ENCODE measurements around the gene IFT81.

IFT81 gene

GRCh38 chr12:110174373-110174996 lies 50.3 kb downstream of the IFT81 start:
- H3K36me3 ChIP-seq (ENCODE audit: control insufficient read depth in 5 of 5, insufficient read depth in 5 of 5, low read length in 5 of 5) = no peaks in the 10 kb centered on the region
- H3K4me3 ChIP-seq (ENCODE audit: low read depth in 1 of 5, low read length in 5 of 5) = no peak overlapping the region
- H3K4me1 ChIP-seq (ENCODE audit: control insufficient read depth in 5 of 5, insufficient read depth in 5 of 5, low read length in 5 of 5) = peaks cover 0 to 3% (median 0%) of the 10 kb centered on the region in 5 donors
- no peaks in the 10 kb centered on the region for H3K27me3 ChIP-seq (ENCODE audit: control insufficient read depth in 5 of 5, insufficient read depth in 4 of 5, low read length in 5 of 5)
- no peak overlapping the region for H3K9ac ChIP-seq (ENCODE audit: low read length in 5 of 5)
- no peak overlapping the region for H3K27ac ChIP-seq (ENCODE audit: low read depth, low read length)
- H3K9me3 ChIP-seq (ENCODE audit: control insufficient read depth in 5 of 5, low read length in 5 of 5) = no peaks in the 10 kb centered on the region

GRCh38 chr12:110175201-110175600 lies 51.0 kb downstream of the IFT81 start:
- Histone ChIP-seq H3K4me3 (ENCODE audit: low read depth in 1 of 5, low read length in 5 of 5) (no peak overlapping the region), H3K27me3 (ENCODE audit: control insufficient read depth in 5 of 5, insufficient read depth in 4 of 5, low read length in 5 of 5) (no peaks in the 10 kb centered on the region), H3K27ac (ENCODE audit: low read depth, low read length) (no peak overlapping the region)

GRCh38 chr12:110176745-110177144 lies 52.6 kb downstream of the IFT81 start:
- H3K9me3 ChIP-seq (ENCODE audit: control insufficient read depth in 5 of 5, low read length in 5 of 5) = no peaks in the 10 kb centered on the region
- no peak overlapping the region for H3K27ac ChIP-seq (ENCODE audit: low read depth, low read length)
- H3K27me3 ChIP-seq (ENCODE audit: control insufficient read depth in 5 of 5, insufficient read depth in 4 of 5, low read length in 5 of 5) = no peaks in the 10 kb centered on the region
- H3K9ac ChIP-seq (ENCODE audit: low read length in 5 of 5) = no peak overlapping the region
- H3K4me1 ChIP-seq (ENCODE audit: control insufficient read depth in 5 of 5, insufficient read depth in 5 of 5, low read length in 5 of 5) = peaks cover 0 to 3% (median 0%) of the 10 kb centered on the region in 5 donors
- peaks cover 0 to under 1% (median 0%) of the 10 kb centered on the region in 5 donors for H3K36me3 ChIP-seq (ENCODE audit: control insufficient read depth in 5 of 5, insufficient read depth in 5 of 5, low read length in 5 of 5)
- no peak overlapping the region for H3K4me3 ChIP-seq (ENCODE audit: low read depth in 1 of 5, low read length in 5 of 5)

More at GRCh38 chr12:110175201-110175600, 51.0 kb downstream of the IFT81 start:
- Histone ChIP-seq H3K36me3 (ENCODE audit: control insufficient read depth in 5 of 5, insufficient read depth in 5 of 5, low read length in 5 of 5) (no peaks in the 10 kb centered on the region), H3K9ac (ENCODE audit: low read length in 5 of 5) (no peak overlapping the region), H3K4me1 (ENCODE audit: control insufficient read depth in 5 of 5, insufficient read depth in 5 of 5, low read length in 5 of 5) (peaks cover 0 to 3% (median 0%) of the 10 kb centered on the region in 5 donors), H3K9me3 (ENCODE audit: control insufficient read depth in 5 of 5, low read length in 5 of 5) (no peaks in the 10 kb centered on the region)

- Histone ChIP-seq H3K27me3 (ENCODE audit: control insufficient read depth in 5 of 5, insufficient read depth in 4 of 5, low read length in 5 of 5) (no peaks in the 10 kb centered on the region), H3K4me1 (ENCODE audit: control insufficient read depth in 5 of 5, insufficient read depth in 5 of 5, low read length in 5 of 5) (peaks cover 0 to 3% (median 0%) of the 10 kb centered on the region in 5 donors), H3K9me3 (ENCODE audit: control insufficient read depth in 5 of 5, low read length in 5 of 5) (no peaks in the 10 kb centered on the region), H3K9ac (ENCODE audit: low read length in 5 of 5) (no peak overlapping the region), H3K27ac (ENCODE audit: low read depth, low read length) (peak overlapping the region; percentile 24), H3K36me3 (ENCODE audit: control insufficient read depth in 5 of 5, insufficient read depth in 5 of 5, low read length in 5 of 5) (peaks cover 0 to 10% (median 4%) of the 10 kb centered on the region in 5 donors), H3K4me3 (ENCODE audit: low read depth in 1 of 5, low read length in 5 of 5) (no peak overlapping the region)
Measured at GRCh38 chr12:110179291-110179690, 55.1 kb downstream of the IFT81 start.

- peaks cover 0 to 3% (median 0%) of the 10 kb centered on the region in 5 donors for H3K4me1 ChIP-seq (ENCODE audit: control insufficient read depth in 5 of 5, insufficient read depth in 5 of 5, low read length in 5 of 5)
- peaks cover 0 to 10% (median 6%) of the 10 kb centered on the region in 5 donors for H3K36me3 ChIP-seq (ENCODE audit: control insufficient read depth in 5 of 5, insufficient read depth in 5 of 5, low read length in 5 of 5)
- H3K4me3 ChIP-seq (ENCODE audit: low read depth in 1 of 5, low read length in 5 of 5) = no peak overlapping the region
- H3K9ac ChIP-seq (ENCODE audit: low read length in 5 of 5) = no peak overlapping the region
- peak overlapping the region; percentile 27 for H3K27ac ChIP-seq (ENCODE audit: low read depth, low read length)
- peaks cover 0 to 1% (median 0%) of the 10 kb centered on the region in 5 donors for H3K9me3 ChIP-seq (ENCODE audit: control insufficient read depth in 5 of 5, low read length in 5 of 5)
- H3K27me3 ChIP-seq (ENCODE audit: control insufficient read depth in 5 of 5, insufficient read depth in 4 of 5, low read length in 5 of 5) = no peaks in the 10 kb centered on the region
Measured at GRCh38 chr12:110180591-110181005, 56.4 kb downstream of the IFT81 start.

GRCh38 chr12:110182281-110182680 lies 58.1 kb downstream of the IFT81 start:
- Histone ChIP-seq H3K27me3 (ENCODE audit: control insufficient read depth in 5 of 5, insufficient read depth in 4 of 5, low read length in 5 of 5) (no peaks in the 10 kb centered on the region), H3K36me3 (ENCODE audit: control insufficient read depth in 5 of 5, insufficient read depth in 5 of 5, low read length in 5 of 5) (peaks cover 0 to 10% (median 6%) of the 10 kb centered on the region in 5 donors), H3K4me3 (ENCODE audit: low read depth in 1 of 5, low read length in 5 of 5) (no peak overlapping the region), H3K9me3 (ENCODE audit: control insufficient read depth in 5 of 5, low read length in 5 of 5) (peaks cover 0 to 14% (median 3%) of the 10 kb centered on the region in 5 donors), H3K4me1 (ENCODE audit: control insufficient read depth in 5 of 5, insufficient read depth in 5 of 5, low read length in 5 of 5) (no peaks in the 10 kb centered on the region), H3K9ac (ENCODE audit: low read length in 5 of 5) (no peak overlapping the region), H3K27ac (ENCODE audit: low read depth, low read length) (no peak overlapping the region)

- Histone ChIP-seq H3K27me3 (ENCODE audit: control insufficient read depth in 5 of 5, insufficient read depth in 4 of 5, low read length in 5 of 5) (no peaks in the 10 kb centered on the region), H3K4me3 (ENCODE audit: low read depth in 1 of 5, low read length in 5 of 5) (no peak overlapping the region), H3K27ac (ENCODE audit: low read depth, low read length) (no peak overlapping the region), H3K36me3 (ENCODE audit: control insufficient read depth in 5 of 5, insufficient read depth in 5 of 5, low read length in 5 of 5) (peaks cover 0 to 10% (median 6%) of the 10 kb centered on the region in 5 donors), H3K4me1 (ENCODE audit: control insufficient read depth in 5 of 5, insufficient read depth in 5 of 5, low read length in 5 of 5) (no peaks in the 10 kb centered on the region), H3K9me3 (ENCODE audit: control insufficient read depth in 5 of 5, low read length in 5 of 5) (peaks cover 0 to 14% (median 3%) of the 10 kb centered on the region in 5 donors), H3K9ac (ENCODE audit: low read length in 5 of 5) (no peak overlapping the region)
Measured at GRCh38 chr12:110183386-110183785, 59.2 kb downstream of the IFT81 start.

- no peak overlapping the region for H3K4me3 ChIP-seq (ENCODE audit: low read depth in 1 of 5, low read length in 5 of 5)
- peaks cover 0 to 14% (median 3%) of the 10 kb centered on the region in 5 donors for H3K9me3 ChIP-seq (ENCODE audit: control insufficient read depth in 5 of 5, low read length in 5 of 5)
- no peaks in the 10 kb centered on the region for H3K4me1 ChIP-seq (ENCODE audit: control insufficient read depth in 5 of 5, insufficient read depth in 5 of 5, low read length in 5 of 5)
- no peak overlapping the region for H3K27ac ChIP-seq (ENCODE audit: low read depth, low read length)
- H3K9ac ChIP-seq (ENCODE audit: low read length in 5 of 5) = no peak overlapping the region
- no peaks in the 10 kb centered on the region for H3K27me3 ChIP-seq (ENCODE audit: control insufficient read depth in 5 of 5, insufficient read depth in 4 of 5, low read length in 5 of 5)
- H3K36me3 ChIP-seq (ENCODE audit: control insufficient read depth in 5 of 5, insufficient read depth in 5 of 5, low read length in 5 of 5) = peaks cover 0 to 10% (median 6%) of the 10 kb centered on the region in 5 donors
Measured at GRCh38 chr12:110185626-110186025, 61.5 kb downstream of the IFT81 start.

GRCh38 chr12:110186059-110186458 lies 61.9 kb downstream of the IFT81 start:
- Histone ChIP-seq H3K36me3 (ENCODE audit: control insufficient read depth in 5 of 5, insufficient read depth in 5 of 5, low read length in 5 of 5) (peaks cover 0 to 10% (median 6%) of the 10 kb centered on the region in 5 donors), H3K9me3 (ENCODE audit: control insufficient read depth in 5 of 5, low read length in 5 of 5) (peaks cover 0 to 14% (median 3%) of the 10 kb centered on the region in 5 donors), H3K4me3 (ENCODE audit: low read depth in 1 of 5, low read length in 5 of 5) (no peak overlapping the region), H3K4me1 (ENCODE audit: control insufficient read depth in 5 of 5, insufficient read depth in 5 of 5, low read length in 5 of 5) (no peaks in the 10 kb centered on the region), H3K27me3 (ENCODE audit: control insufficient read depth in 5 of 5, insufficient read depth in 4 of 5, low read length in 5 of 5) (no peaks in the 10 kb centered on the region), H3K27ac (ENCODE audit: low read depth, low read length) (no peak overlapping the region), H3K9ac (ENCODE audit: low read length in 5 of 5) (no peak overlapping the region)

GRCh38 chr12:110193196-110193595 lies 69.0 kb downstream of the IFT81 start:
- no peaks in the 10 kb centered on the region for H3K27me3 ChIP-seq (ENCODE audit: control insufficient read depth in 5 of 5, insufficient read depth in 4 of 5, low read length in 5 of 5)
- H3K9ac ChIP-seq (ENCODE audit: low read length in 5 of 5) = no peak overlapping the region
- no peak overlapping the region for H3K27ac ChIP-seq (ENCODE audit: low read depth, low read length)
- H3K4me1 ChIP-seq (ENCODE audit: control insufficient read depth in 5 of 5, insufficient read depth in 5 of 5, low read length in 5 of 5) = peaks cover 0 to 8% (median 0%) of the 10 kb centered on the region in 5 donors
- H3K4me3 ChIP-seq (ENCODE audit: low read depth in 1 of 5, low read length in 5 of 5) = no peak overlapping the region
- peaks cover 0 to 3% (median 0%) of the 10 kb centered on the region in 5 donors for H3K9me3 ChIP-seq (ENCODE audit: control insufficient read depth in 5 of 5, low read length in 5 of 5)
- peaks cover 0 to 2% (median 0%) of the 10 kb centered on the region in 5 donors for H3K36me3 ChIP-seq (ENCODE audit: control insufficient read depth in 5 of 5, insufficient read depth in 5 of 5, low read length in 5 of 5)
